ENCODE measurements around the gene MAGEB17.

DNA sequence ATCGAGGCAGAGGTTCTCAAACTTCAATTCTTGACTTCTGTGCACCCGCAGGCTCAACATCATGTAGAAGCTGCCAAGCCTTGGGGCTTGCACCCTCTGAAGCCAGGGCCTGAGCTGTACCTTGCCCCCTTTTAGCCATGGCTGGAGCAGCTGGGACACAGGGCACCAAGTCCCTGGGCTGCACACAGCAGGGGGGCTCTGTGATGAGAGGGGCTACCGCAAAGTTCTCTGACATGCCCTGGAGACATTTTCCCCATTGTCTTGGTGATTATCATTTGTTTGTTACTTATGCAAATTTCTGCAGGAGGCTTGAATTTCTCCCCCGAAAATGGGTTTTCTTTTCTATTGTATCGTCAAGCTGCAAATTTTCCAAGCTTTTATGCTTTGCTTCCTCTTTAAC lies 4.9 kb upstream of the MAGEB17 start:
- TF ChIP-seq CTCF (IDR thresholded peaks at IDR 0.05): no peak
- no peak for TF ChIP-seq ZFX (IDR thresholded peaks at IDR 0.05; ENCODE audit: borderline replicate concordance)
